Spinal cord (tissue), 10 donors: ENCODE results near the gene IFI44. TPM values are rescaled to one million over a fixed set of nuclear protein-coding genes. Genes with fewer than 3 reads are reported as not detected.

Source experiments
- DNase-seq, 6 donors: peaks; one replicate each; pipeline versions ENCODE4 v3.0.0 to v3.0.0-alpha.2; 2013 to 2015; ENCODE audit warnings: low spot score in 6 of 6, low read depth in 4 of 6
- H3K27ac ChIP-seq: one replicate; pipeline ENCODE4 v1.5.1; 2013; ENCODE audit warnings: low read depth, low read length, control low read depth
- H3K27me3 ChIP-seq: one replicate; pipeline ENCODE4 v1.6.1; 2013; ENCODE audit warnings: low read length; ENCODE audit not compliant: control insufficient read depth, insufficient read depth
- H3K36me3 ChIP-seq: one replicate; pipeline ENCODE4 v1.6.1; 2013; ENCODE audit warnings: low read length; ENCODE audit not compliant: control insufficient read depth, insufficient read depth
- H3K4me1 ChIP-seq: one replicate; pipeline ENCODE4 v1.6.1; 2013; ENCODE audit warnings: low read length; ENCODE audit not compliant: control insufficient read depth, insufficient read depth
- H3K4me3 ChIP-seq: one replicate; pipeline ENCODE4 v1.5.1; 2013; ENCODE audit warnings: low read depth, low read length, control low read depth
- H3K9me3 ChIP-seq: one replicate; pipeline ENCODE4 v1.6.1; 2013; ENCODE audit warnings: low read length; ENCODE audit not compliant: control insufficient read depth, insufficient read depth
- WGBS: methylation state at CpG from one replicate; pipeline ENCODE4 v1.1.5; 2013; ENCODE audit warnings: missing lambda C conversion rate; ENCODE audit not compliant: insufficient coverage; 5-methylcytosine and 5-hydroxymethylcytosine counted together
- polyA plus RNA-seq, 2 donors: library from polyadenylated mRNA; unstranded; fragments of 120-200 nt; gene quantifications; one replicate each; pipeline ENCODE4 v1.2.1, GENCODE V29; 2013; ENCODE audit not compliant: insufficient read length in 2 of 2
- total RNA-seq, 2 donors: library from RNA; depleted of rRNA in 1 of 2; stranded (reverse); fragments of 120-200 nt in 1 of 2; fragments of >200 nt in 1 of 2; gene quantifications; one replicate each; pipeline versions ENCODE4 v1.2.3 to v1.2.4, GENCODE V29; 2013 to 2014
- donor health status: healthy.

Gene IFI44
- total and polyA plus RNA-seq, 4 donors, result 33.6 to 40.2 (median 38.6) TPM

DNA sequence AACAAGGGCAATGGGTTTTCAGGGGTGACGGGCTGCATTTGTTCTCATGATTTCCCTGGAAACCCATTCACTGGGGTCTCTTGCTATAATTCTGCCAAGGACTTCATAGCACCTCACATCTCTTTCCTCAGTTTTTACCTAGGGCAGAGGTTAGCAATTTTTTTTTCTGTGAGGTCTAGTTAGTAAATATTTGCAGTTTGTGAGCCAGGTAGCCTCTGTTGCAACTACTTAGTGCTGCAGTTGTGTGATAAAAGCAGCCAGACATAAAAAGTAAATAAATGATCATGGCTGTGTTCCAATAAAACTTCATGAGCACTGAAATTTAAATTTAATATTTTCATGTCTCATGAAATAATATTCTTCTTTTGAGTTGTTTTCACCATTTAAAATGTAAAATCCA, 37.7 kb downstream of the IFI44 start:
- no peaks in the 10 kb centered on the region for H3K27me3 ChIP-seq
- no peak overlapping the region for H3K4me3 ChIP-seq
- H3K27ac ChIP-seq, result peak overlapping the region; percentile 3
- no peak for DNase-seq
- no peaks in the 10 kb centered on the region for H3K9me3 ChIP-seq
- H3K4me1 ChIP-seq, result no peaks in the 10 kb centered on the region
- WGBS, result no CpG with 5 or more reads among the region's 1 CpG
- no peaks in the 10 kb centered on the region for H3K36me3 ChIP-seq

DNA sequence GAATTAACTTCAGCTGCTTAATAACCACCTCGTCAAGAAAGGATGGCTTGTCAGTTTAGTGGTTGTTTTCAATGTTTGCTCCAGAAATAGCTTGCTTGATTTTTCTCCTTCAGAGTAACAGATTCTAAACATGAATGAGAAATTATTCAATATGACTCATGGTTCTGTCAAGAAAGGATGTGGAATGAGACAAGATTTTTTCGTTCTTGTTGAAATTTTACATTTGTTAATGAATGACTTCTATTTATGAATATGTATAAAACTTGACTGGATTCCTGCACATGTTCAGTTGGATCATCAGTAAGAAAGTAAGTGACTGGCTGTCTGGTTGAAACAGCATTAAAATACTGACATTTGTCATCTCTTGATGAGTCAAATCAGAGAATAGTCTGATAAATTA, 38.3 kb downstream of the IFI44 start:
- peak overlapping the region; percentile 3 for H3K27ac ChIP-seq
- no CpG with 5 or more reads among the region's 2 CpGs for WGBS
- no peaks in the 10 kb centered on the region for H3K4me1 ChIP-seq
- no peaks in the 10 kb centered on the region for H3K27me3 ChIP-seq
- H3K4me3 ChIP-seq, result no peak overlapping the region
- no peaks in the 10 kb centered on the region for H3K9me3 ChIP-seq
- DNase-seq, result peak in 1 of 6 donors; percentile 16
- H3K36me3 ChIP-seq, result no peaks in the 10 kb centered on the region

DNA sequence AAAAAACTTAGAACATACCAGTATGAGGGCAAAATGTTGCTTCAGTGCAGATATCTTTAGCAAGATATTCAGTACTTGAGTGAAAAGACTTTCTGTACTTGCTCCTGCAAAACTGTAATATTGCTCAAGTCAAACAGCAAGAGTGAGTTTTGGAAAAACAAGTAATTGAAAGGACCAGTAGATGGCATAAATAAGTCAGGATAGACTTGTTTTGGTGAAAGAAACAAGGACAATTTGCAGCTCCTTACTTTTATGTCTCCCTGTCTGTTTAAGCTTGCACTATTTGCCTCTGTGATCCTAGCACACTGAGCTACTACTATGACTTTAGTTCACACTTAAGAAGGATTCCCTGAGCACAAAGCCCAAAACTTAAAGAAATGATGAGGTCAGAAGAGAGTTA, 39.1 kb downstream of the IFI44 start:
- DNase-seq, result peak in 2 of 6 donors; percentile 60 to 76

DNA sequence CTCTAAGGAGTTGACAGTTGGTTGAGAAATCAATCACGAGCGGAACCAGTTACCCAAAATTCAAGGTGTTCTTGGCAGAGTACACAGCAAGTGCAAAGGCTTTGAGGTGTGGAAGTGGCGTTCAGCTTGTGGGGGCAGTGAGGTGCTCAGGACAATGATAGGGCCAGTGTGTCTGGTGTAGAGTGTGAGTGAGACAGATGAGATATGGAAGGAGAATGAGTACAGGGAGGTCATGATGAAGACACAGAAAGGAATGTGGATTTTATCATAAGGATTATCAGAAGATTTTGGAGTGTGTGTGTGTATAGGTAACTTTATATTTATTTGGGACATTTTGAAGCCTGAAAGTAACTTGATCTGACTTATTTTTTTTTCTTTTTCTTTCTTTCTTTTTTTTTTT, 40.9 kb downstream of the IFI44 start:
- no peaks in the 10 kb centered on the region for H3K4me1 ChIP-seq
- H3K27ac ChIP-seq, result no peak overlapping the region
- WGBS, result 97% methylated on average over 3 of the region's 3 CpGs
- H3K4me3 ChIP-seq, result no peak overlapping the region
- DNase-seq, result no peak
- no peaks in the 10 kb centered on the region for H3K36me3 ChIP-seq
- H3K9me3 ChIP-seq, result no peaks in the 10 kb centered on the region
- H3K27me3 ChIP-seq, result no peaks in the 10 kb centered on the region

More for the DNA sequence above, 39.1 kb downstream of the IFI44 start:
- no peaks in the 10 kb centered on the region for H3K9me3 ChIP-seq
- H3K4me3 ChIP-seq, result no peak overlapping the region
- no peaks in the 10 kb centered on the region for H3K4me1 ChIP-seq
- H3K27me3 ChIP-seq, result no peaks in the 10 kb centered on the region
- H3K27ac ChIP-seq, result peak overlapping the region; percentile 70
- H3K36me3 ChIP-seq, result no peaks in the 10 kb centered on the region

DNA sequence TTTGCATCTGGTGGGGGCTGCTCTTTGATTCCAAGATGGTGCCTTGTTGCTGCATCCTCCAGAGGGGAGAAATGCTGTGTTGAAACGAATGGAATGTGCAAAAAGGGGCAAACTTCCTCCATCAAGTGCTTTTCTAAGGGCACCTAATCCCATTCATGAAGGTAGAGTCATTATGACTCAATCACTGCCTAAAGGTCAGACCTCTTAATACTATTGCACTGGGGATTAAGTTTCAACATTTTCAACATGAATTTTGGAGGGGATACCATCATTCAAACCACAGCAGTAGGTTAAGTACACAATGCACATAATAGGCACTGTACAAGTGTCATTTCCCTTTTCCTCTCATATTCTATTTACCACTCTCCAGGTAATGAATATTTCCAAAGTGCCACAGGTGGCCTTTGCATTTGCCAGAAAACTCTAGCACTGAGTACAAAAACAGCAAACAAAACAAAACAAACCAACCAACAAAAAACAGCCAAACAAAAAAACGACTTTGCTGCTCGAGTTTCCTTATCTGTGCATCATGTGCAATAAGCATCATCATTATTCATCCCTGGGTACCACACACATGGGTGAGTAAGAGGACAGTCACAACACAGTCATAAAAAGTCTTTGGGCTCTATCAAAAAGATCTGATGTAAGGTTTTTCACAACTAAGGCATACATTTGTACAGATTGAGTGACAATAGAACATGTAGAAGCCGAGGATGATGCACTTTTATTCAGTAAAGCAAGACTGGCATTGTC, 42.5 kb downstream of the IFI44 start:
- Histone ChIP-seq H3K27me3 (no peaks in the 10 kb centered on the region), H3K4me3 (no peak overlapping the region), H3K9me3 (no peaks in the 10 kb centered on the region), H3K36me3 (no peaks in the 10 kb centered on the region), H3K4me1 (no peaks in the 10 kb centered on the region), H3K27ac (no peak overlapping the region)
- 100% methylated on average over 2 of the region's 4 CpGs for WGBS
- DNase-seq, result no peak

DNA sequence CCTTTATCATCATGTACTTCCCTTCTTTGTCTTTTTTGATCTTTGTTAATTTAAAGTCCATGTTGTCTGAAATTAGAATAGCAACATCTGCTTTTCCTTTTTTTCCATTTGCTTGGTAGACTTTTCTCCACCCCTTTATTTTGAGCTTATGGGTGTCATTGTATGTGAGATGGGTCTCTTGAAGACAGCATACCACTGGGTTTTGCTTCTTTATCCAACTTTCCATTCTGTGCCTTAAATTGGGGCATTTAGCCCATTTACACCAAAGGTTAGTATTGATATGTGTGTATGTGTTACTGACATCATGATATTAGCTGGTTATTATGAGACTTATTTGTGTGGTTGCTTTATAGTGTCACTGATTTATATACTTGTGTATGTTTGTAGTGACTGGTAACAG, 50.2 kb downstream of the IFI44 start:
- H3K4me3 ChIP-seq, result no peak overlapping the region
- no peaks in the 10 kb centered on the region for H3K9me3 ChIP-seq
- no peaks in the 10 kb centered on the region for H3K27me3 ChIP-seq
- no peaks in the 10 kb centered on the region for H3K36me3 ChIP-seq
- no peak overlapping the region for H3K27ac ChIP-seq
- H3K4me1 ChIP-seq, result no peaks in the 10 kb centered on the region
- DNase-seq, result no peak

DNA sequence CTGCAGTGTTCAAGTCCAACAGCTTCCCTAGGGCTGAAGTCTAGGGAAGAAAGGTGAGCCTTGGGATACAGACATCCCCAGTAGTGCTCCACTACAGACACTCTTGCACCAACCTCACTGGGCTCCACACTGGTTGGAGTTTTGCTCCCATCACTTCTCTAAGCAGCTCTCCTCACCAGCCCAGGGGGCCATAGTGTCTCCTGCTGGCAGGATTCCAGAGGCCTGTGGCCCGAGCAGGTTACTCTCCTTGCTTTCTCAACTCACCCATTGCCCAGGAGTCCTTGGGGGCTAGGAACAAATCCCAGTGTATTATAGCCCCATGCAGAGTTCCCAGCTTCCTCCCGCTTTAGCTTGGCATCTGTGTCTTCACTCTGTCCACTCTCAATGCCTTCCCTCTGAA, 52.8 kb downstream of the IFI44 start:
- H3K9me3 ChIP-seq, result no peaks in the 10 kb centered on the region
- no peak for DNase-seq
- no peaks in the 10 kb centered on the region for H3K36me3 ChIP-seq
- H3K27ac ChIP-seq, result no peak overlapping the region
- 79% methylated on average over 2 of the region's 2 CpGs for WGBS
- H3K27me3 ChIP-seq, result no peaks in the 10 kb centered on the region
- H3K4me1 ChIP-seq, result no peaks in the 10 kb centered on the region
- H3K4me3 ChIP-seq, result no peak overlapping the region

DNA sequence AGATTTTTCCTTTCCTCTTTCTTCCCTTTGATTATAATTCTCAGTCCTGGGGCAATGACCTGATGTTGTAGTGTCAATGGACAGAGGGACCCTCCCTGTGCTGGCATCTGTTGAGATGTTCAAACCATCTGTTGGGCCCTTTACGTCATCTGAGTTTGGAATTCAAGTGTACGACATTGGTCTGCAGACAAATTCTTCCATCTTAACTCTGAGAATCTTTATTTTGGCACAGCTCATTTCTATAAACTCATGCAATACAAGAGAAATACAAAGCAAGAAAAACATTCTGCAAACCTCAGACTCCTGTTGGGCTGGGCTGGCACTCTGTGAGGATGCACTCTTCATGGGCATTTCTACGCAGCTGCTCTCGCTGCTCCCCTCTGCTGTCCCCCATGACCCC, 54.2 kb downstream of the IFI44 start:
- no peak overlapping the region for H3K27ac ChIP-seq
- no peaks in the 10 kb centered on the region for H3K36me3 ChIP-seq
- H3K9me3 ChIP-seq, result no peaks in the 10 kb centered on the region
- H3K27me3 ChIP-seq, result no peaks in the 10 kb centered on the region
- H3K4me3 ChIP-seq, result no peak overlapping the region
- no peaks in the 10 kb centered on the region for H3K4me1 ChIP-seq
- WGBS, result 72% methylated on average over 4 of the region's 4 CpGs
- DNase-seq, result no peak

DNA sequence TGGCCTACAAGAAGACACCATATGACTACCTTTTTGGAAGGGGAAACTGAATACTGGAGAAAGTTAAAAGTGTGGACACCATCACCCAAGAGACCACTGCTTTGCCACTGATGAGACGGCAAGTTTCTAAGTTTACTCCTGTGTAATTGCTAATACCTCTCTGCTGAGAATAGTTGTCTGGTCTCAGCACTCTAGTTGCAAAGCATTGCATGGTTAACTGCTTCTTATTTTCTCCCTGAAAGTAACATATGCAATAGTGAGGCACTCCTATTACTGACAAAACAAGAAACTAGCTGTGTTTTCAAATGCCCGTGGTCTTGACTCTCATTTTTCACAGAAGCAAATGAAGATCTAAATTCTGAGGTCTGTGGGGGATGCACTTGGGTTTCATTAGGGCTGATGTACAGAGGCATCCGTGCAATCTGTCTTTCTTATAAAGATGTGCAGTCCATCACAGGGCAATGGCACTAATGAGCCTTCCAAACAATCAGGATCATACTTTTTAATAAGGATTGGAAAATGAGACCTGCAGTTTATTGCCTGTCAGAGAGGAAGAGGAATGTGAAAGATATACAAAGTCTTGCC, 62.9 kb downstream of the IFI44 start:
- H3K36me3 ChIP-seq, result no peaks in the 10 kb centered on the region
- no peaks in the 10 kb centered on the region for H3K9me3 ChIP-seq
- DNase-seq, result peak in 1 of 6 donors; percentile 52
- H3K27ac ChIP-seq, result no peak overlapping the region
- no peak overlapping the region for H3K4me3 ChIP-seq
- WGBS, result no CpG with 5 or more reads among the region's 3 CpGs
- H3K4me1 ChIP-seq, result no peaks in the 10 kb centered on the region
- H3K27me3 ChIP-seq, result no peaks in the 10 kb centered on the region

DNA sequence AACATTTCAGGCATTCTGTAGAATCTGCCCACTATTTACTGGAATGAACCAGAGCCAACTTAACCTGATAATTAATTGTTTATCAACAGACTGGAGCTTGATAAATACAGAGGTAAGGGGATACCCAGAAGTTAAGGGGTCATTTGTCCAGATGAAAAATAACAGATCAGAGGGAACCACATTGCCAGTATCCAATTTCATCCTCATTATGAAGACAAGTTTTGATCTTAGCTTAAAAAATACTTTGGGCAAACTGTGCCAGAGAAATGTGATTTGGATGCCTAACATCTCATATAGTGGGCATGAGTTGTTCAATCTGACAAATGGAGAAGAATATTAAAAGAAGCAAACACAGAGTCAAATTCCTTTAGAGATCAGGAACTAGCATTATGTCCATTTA, 63.7 kb downstream of the IFI44 start:
- Histone ChIP-seq H3K36me3 (no peaks in the 10 kb centered on the region), H3K9me3 (no peaks in the 10 kb centered on the region), H3K4me3 (no peak overlapping the region), H3K4me1 (no peaks in the 10 kb centered on the region), H3K27ac (no peak overlapping the region), H3K27me3 (no peaks in the 10 kb centered on the region)
- DNase-seq, result no peak
